Astrocyte of the hippocampus (primary cell): ENCODE results near the gene OSBP.
A peak's percentile ranks its signal among the peaks of the same experiment; 100 is the strongest.

Experiments used
- DNase-seq: peaks from one replicate; pipeline ENCODE4 v3.0.0; 2011; ENCODE audit warnings: low read depth, low spot score

Gene OSBP

DNA sequence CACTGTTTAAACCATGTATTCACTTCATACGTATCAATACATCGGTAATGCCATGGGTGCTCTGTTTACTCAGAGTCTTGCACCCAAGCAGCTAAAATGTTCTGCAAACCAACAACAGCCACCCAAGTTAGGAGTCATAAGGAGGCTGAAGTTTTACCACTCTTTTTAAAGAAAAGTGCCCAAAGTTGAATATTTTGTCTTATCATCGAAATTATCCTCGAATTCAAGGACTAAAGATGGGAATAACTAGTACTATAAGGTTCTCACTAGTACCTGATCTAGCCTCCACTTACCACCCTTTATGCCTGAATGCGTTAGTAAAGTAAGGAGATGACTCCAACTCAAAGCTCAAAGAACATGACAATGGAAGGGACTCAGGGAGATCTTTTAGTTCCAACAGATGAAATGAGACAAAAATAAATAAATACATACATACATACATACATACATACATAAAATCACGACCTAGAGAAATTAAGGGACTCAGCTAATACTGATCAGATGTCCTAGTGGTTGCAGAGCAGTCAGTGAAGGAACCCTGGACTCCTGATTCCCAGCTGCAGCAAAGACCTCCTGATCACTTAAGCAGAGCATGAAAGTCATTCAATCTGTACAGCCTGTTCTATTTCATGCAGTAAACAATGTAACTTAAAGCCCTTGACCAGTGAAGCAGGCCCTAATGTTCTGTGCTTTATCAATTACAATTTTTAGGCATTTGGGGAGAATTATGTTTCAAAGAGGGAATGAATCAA is 7.7 kb downstream of the OSBP start:
- DNase-seq = no peak

DNA sequence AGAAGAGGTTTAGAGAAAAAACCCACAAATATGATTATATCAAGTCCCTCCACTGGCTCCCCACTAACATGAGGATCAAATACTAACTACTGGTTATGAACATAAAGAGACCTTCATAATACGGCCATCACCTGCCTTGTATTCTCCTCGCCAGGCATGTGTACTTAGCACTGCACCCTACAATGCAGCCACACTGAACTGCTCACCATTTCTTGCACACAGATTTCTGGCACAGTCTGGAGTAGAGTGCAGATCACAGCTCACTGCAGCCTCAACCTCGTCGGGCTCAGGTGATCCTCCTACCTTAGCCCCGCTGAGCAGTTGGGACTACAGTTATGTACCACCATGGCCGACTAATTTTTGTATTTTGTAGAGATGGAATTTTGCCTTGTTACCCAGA is 13.1 kb downstream of the OSBP start:
- no peak for DNase-seq

DNA sequence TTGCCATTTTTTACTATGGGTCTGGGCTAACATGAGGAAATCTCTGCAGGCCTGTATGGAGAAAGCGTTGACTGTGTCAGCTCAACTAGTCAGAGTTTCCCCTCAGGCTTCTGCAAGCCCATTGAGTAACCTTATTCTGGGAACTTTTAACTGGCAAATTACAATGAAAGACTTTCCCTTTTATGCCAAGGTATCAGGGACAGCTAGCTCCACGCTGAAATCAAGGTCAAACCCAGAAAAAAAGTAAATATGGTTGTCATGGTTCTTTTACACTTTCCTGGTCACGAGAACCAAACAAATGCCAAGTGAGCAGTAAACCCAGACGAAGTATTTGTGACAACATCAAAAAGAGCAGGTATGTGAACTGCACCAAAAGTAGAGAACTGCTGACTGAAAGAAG is 13.8 kb downstream of the OSBP start:
- DNase-seq = no peak

DNA sequence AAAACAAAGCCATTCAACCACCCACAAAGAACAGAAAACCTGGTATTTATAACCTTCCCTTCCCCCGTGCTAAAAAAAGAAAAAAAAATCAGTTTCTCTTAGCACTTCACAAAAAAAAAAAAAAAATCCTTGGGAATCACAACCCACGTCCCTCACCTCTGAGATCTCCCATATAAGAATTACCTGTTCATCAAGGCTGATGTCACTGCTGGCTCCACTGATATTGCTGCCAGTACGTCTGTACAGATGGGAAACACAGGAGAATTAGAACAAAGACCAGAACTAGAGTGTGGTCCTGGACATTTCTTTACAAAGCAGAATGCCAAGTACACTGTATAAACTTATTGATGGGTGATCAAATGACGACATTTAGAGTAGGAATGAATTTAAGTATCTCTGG is 14.9 kb downstream of the OSBP start:
- DNase-seq = no peak

DNA sequence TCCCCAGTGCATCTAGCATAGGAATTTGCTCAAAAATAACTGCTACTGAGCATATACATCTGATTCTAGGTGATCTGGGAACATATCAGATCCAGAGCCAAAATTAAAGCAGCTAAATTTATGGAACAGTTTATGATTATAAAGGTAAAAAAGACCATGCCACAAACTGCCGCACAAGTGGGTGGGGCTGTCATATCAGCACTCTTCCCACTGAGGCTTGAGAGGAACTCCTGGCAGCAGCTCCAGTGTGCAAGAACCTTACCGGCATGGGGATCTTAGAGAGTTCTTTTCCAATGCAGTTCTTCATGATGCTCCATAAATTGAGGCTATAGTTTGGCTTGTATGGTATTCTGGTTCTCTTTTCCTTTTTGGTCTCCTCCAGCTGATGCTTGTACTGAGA is 15.3 kb downstream of the OSBP start:
- no peak for DNase-seq

DNA sequence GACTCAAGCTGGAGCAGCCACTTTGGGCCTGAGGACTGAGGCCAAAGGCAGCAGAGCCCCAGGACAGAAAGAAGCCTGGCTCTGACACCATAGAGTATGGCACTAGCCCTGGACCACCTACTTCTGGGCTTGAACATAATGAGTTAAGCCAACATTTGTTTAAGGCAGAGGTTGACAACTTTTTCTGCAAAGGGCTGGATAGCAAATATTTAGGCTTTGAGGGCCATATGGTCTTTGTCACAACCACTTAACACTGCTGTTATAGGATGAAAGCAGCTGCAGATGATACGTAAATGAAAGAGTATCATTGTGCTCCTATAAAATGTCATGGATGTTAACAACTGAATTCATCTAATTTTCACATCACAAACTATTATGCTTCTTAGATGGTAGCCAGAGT is 16.6 kb downstream of the OSBP start:
- no peak for DNase-seq

DNA sequence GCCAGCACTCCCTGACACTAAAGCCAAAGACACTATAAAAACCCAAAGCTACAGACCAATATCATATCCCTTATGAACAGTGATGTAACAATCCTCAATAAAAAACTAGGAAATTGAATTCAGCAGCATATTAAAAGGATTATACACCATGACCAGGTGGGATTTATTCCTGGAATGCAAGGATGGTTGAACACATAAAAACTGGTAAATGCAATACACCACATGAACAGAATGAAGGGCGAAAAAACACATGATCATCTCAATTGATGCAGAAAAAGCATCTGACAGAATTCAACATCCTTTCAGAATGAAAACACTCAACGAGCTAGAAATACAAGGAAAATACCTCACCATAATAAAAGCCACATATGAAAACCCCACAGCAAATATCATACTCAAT is 31.3 kb downstream of the OSBP start:
- DNase-seq = no peak

DNA sequence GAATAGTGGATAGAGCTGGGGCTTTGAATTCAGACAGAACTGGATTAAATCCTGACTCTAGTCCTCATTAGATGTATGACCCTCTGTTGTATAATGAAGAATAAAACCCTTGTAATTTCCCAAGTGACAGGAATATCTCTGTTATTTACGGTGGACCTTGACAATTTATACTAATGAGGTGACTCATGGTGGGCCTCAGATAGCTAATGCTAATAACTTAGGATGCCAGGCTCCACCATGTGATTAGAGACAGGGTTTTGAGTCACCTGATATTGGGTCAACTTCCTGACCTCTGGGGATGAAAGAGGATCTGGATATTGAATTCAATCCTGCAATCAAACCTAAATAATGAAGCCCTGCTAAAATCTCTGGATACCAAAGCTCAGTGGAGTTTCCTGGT is 33.6 kb downstream of the OSBP start:
- DNase-seq = no peak

DNA sequence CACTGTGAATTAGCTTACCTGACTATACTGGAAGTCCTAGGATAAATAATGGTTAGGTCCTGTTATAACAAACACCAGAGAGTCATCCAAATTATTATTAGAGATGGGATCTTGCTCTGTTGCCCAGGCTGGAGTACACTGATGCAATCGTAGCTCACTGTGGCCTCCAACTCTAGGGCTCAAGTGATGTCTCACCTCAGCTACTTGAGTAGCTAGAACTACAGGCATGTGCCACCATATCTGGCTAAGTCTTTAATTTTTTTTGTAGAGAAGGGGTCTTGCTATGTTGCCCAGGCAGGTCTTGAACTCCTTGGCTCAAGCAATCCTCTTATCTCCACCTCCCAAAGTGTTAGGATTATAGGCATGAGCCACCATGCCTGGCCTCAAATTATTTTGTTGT is 37.2 kb downstream of the OSBP start:
- no peak for DNase-seq

DNA sequence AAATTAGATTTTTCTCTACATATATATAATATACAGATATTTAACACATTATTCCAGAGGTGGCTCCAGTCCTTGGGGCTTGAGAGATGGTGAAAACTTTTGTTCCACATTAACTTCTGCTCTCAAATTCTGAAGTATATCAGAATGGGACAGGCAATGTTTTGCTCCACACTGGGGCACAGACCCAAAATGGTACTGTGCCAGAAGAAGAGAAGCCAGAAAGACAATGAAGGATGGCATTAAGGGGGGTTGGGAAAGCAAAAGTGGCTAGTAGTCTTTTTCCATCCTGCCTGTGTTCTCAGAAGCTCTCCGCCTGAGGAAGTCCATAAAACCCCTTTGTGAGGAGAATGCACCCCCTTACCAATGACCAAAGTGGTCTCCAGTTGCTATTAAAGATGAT is 40.1 kb downstream of the OSBP start:
- no peak for DNase-seq

DNA sequence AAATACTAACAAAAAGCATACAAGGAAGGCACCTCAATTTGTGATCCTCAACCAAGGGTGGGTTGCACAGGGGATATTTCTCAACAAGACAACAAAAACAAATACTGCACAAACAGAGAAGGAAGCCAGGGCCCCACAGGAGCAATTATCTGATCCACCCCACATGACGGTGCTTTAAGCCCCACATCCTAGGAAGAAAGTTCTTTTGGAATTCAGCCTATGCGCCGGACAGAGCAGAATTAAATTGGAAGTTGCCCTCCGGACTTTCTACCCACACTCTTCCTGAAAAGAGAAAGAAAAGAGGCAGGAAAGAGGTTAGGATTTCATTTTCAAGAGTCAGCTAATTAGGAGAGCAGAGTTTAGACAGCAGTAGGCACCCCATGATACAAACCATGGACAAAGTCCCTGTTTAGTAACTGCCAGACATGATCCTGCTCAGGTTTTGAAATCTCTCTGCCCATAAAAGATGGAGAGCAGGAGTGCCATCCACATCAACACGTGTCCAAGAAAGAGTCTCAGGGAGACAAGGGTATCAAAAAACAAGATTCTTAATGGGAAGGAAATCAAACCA is 40.6 kb downstream of the OSBP start:
- DNase-seq = no peak

DNA sequence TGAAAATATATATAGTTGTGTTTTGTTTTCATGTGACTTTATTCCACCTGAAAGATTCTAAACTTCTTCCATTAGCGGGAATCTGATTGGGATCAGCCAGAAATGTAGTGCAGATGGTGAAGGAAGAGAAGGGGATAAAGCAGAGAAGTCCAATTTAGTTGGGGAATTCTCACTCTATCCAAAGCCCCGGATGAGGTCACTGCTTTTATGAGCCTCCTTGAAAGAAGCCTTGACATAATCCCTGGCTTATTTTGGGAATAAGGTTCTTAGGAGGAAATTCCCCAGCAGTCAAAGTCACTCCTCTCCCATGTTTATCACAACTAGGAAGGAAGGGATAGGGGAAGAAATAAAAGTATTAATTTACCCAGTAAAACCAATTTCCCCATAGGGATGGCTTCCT is 41.1 kb downstream of the OSBP start:
- DNase-seq = no peak

DNA sequence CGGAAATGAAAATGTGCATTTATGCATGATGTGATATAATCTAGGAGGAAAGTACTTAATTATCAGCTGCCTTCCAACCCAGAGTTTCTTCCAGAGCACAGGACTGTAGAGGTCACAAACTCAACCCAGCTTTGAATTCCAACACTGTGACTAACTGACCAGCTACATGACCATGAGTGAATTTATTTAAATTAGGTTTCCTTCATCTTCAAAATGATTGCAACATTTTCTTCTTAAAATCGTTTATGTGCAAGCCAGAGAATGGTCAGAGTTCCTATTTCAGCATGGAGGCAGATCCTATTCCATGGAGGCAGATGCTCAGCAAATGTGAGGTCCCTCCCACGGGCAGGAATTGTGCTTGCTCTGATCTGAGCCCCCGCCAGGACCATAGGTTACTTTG is 42.4 kb downstream of the OSBP start:
- DNase-seq = peak; percentile 78

DNA sequence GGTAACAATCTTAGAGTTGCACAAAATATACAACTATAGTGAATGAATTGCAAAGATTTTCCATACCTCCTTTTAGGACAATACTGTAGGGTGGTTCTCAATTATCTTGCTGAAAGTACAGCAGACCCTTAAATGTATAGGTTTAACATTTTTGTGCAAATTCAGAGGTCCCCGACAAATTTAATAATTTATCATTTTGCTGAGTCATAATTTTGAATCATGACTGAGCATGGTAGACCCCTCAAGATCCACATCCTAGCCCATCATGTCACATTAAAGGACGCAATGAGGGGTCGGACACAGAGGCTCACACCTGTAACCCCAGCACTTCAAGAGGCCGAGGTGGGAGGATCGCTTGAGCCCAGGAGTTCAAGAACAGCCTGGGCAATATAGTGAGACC is 43.5 kb downstream of the OSBP start:
- DNase-seq = no peak

DNA sequence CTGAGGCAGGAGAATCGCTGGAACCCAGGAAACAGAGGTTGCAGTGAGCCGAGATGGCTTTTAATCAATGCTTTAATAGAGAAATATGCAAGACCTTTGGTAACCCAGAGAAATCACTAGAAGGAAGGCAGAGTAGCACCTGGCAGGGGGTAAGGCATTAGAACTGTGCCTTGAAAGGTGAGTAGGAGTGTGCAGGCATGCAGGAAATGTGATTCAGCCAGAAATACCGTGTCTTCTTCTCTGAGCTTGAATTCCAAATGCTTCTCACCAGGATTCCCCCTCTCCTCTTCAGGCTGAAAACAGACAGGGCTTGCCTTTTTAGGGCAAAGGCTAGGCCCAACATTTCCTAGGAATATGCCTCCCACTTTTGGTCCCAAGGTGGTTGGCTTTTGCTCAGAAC is 53.3 kb downstream of the OSBP start:
- DNase-seq = no peak

DNA sequence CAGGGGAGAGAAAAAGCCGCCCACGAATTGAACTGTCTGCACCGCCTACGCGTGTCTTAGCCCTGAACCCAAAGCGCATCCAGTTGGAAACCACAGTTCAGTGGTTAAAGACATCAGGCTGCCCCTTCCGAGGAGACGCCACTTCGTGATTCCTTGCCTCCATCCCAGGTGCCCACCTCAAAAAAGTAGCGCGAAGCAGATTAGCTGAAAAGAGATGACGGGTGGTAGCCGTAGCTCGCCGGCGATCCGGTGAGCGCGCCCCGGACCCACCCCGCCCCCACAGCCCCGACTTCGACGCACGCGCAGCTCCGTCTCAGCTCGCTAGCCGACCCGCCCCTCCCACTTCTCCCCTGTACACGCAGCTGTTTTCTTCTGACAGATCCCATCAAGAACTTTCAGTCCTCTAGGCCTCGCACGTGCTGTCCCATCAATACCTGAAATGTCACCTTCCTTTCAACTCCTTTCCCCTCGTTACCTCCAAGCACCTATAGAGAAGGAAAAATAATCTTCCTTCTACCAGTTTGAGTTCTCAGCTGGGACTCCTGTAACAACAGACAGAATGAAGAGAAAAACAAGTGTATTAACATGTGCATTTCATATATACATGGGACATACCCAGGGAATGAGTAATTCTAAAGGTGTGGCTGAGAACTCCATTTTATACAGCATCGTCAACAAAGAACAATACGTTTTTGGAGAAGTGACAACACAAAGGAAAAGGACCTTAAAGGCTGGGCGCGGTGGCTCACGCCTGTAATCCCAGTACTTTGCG is 54.7 kb downstream of the OSBP start:
- peak; percentile 93 for DNase-seq

DNA sequence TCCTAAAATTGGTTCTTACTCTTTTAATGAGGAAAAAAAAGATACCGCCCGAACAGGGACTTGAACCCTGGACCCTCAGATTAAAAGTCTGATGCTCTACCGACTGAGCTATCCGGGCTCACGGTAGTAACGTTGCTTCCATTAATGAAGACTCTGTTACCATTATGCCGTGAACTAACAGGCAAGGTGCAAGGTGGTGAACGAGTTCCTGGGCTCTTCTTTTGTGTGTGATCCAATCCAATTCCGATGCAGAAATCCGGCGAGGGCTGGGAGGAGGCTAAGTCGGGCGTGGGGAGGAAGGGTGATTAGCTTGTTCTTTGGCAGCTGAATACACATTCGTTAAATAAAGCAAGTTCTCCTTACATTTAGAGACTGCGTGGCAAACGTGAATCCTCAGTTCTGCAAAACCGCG is 55.3 kb downstream of the OSBP start:
- peak; percentile 86 for DNase-seq

DNA sequence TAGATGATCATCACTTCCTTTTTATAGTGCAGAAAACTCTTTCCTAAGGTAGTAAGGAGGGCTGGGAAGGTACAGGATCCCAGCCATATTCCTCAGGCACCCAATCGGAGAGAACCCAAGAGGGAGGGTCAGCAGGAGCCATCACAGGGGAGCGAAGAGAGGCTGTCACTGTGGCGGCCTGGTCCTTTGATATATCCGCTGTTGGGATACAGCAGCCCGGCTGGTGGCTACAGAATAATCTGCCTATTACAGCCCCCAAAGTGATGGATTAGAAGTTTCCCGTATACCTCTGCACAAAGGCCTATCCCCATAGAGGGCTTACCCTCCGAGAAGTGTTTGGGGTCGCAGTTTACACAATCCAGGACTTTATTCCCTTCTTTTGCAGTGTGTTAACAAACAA is 55.7 kb downstream of the OSBP start:
- DNase-seq = no peak

DNA sequence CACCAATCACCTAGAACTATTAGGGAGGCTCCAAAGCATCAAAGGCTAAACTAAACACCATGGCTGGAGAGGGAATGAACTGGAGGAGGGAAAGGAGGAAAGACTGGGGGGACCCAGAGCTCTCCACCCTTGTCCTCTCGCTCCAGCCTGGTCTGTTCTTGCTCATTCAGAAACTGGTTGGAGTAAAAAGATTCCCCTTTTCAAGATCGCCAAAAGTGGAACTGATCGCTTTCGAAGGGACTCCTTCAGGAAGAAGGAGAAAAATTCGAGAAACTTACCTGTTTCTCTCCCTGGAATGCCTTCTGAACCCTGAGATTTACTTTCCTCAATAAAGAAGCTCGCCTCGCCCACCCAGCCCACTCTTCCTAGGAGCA is 57.3 kb downstream of the OSBP start:
- DNase-seq = no peak

DNA sequence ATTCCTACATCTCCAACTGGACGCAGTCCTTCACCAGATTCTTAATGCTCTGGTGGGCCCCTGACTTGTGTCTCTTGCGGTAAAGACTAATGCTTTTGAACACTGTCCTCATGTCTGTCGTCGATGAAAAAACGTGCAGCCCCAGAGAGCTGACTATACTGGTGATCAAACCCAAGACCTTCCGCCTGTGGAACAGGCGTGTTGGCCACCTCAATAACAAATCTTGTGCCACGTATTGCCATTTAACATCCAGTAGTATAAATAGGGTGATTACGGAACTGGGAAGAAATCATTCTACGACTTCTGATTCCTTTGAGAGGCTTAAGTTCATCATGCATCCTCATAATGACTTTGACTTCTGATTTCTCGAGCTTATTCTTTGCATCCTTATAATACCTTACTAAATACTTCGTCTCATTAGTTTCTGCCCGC is 58.6 kb downstream of the OSBP start:
- no peak for DNase-seq

DNA sequence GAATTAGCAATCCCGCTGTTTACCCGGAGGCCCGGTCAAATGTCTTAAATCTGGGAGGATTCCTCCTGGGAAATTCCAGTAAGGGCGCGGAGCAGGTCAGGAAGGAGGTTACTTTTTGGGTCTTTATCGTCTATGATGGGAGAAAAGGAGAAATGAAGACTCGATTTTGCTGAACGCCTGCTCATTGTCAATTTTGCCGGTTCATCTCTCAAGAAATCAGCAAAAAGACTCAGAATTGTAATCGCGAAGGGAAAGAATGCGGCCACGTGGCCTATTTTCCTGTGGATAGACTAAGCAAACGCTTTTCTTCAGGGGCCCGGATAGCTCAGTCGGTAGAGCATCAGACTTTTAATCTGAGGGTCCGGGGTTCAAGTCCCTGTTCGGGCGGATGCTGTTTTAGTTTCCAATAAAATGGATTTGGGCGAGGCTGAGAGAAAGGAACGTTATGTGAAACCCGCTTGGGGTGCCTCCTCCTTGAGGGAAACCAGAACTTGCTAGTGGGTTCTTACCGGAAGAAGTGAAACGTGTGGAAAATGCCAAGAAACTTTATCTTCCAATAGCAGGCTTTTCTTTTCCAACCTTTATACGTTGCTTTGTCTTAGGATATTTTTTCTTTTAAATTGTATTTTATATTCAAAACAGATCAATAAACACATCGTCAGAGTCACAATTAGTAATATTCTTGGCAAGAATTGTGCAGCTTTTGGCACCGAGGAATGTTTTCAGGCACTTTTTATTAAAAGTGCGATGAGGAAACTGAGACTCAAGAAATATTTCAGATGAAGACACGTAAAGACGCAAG is 59.3 kb downstream of the OSBP start:
- peak; percentile 87 for DNase-seq

DNA sequence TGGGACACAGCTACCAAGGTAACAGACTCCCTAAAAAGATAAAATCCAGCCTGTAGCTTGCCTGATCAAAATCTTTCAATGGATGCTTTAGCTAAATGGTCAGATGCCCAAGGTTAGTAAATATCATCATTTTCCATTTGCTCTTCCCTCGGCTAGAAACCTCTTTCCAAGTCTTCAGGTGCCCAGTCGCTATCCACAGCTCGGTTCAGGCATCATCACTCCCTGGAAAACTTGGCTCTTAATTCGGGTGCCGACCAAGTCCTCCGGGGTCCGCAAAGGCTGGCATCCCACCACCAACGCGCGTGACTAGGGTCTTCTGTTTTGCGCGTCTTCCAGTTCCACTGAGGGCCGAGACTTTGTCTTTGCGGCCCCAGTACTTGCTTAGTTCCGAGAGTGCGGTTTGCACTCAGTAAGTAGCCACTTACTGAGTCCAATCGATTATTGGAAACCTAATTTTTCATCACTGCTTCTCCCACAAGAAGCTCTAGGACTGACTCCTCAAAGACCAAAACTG is 59.9 kb downstream of the OSBP start:
- DNase-seq = no peak
